ENCODE data around the gene PRPS2.

- TF ChIP-seq POLR2A (IDR thresholded peaks at IDR 0.05; ENCODE audit: low read length) (no peak), GATA1 (IDR thresholded peaks at IDR 0.05; ENCODE audit: low read depth, low read length) (no peak)
Measured at GRCh38 chrX:12825801-12826200, 34.6 kb downstream of the PRPS2 start.

All from erythroblast (primary cell).